OCI-LY3 (cell line): Measurements from ENCODE around the gene PLCL1.

Source experiments
- EZH2phosphoT487 ChIP-seq: fragments of 200-600 bp; shearing (Covaris generic); IDR thresholded peaks from 2 replicates; pipeline ENCODE4 v1.6.1; 2018; ENCODE audit warnings: antibody characterized with exemption, mixed run types, low read depth
- TF ChIP-seq, protein P1 (sequence below): fragments of 200-600, 300-600 bp; sonication (generic); IDR thresholded peaks from 2 replicates; pipeline ENCODE4 v1.5.1; 2014; ENCODE audit warnings: antibody characterized with exemption, low read length, low read depth

DNA sequence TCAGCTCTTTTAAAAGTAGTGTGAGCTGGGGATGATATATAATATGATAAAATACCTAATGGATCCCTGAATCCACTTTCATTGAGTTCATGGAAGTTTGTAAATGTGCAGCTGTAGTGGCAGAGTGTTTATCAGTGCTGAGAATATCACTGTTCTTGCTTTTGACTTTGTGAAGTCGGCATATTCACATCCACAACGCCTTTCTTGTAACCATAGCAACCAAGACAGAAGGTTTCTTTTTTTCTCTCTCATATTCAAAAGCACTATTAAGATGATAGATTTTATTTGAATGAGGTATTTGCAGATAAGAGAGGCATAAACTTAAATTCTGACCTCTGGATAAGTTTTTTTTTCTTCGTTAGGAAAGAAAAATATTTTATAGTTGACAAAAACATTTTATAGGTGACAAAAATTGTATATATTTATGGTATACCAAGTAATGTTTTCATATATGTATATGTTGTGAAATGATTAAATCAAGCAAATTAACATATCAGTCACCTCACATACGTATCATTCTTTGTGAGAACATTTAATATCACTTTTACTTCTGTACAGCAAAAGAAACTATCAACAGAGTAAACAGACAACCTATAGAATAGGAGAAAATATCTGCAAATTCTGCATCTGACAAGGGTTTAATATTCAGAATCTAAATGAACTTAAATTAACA lies 130.0 kb downstream of the PLCL1 start:
- TF ChIP-seq EZH2phosphoT487, result no peak
- TF ChIP-seq, protein P1, sequence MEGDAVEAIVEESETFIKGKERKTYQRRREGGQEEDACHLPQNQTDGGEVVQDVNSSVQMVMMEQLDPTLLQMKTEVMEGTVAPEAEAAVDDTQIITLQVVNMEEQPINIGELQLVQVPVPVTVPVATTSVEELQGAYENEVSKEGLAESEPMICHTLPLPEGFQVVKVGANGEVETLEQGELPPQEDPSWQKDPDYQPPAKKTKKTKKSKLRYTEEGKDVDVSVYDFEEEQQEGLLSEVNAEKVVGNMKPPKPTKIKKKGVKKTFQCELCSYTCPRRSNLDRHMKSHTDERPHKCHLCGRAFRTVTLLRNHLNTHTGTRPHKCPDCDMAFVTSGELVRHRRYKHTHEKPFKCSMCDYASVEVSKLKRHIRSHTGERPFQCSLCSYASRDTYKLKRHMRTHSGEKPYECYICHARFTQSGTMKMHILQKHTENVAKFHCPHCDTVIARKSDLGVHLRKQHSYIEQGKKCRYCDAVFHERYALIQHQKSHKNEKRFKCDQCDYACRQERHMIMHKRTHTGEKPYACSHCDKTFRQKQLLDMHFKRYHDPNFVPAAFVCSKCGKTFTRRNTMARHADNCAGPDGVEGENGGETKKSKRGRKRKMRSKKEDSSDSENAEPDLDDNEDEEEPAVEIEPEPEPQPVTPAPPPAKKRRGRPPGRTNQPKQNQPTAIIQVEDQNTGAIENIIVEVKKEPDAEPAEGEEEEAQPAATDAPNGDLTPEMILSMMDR, result no peak
